K562 (cell line): ENCODE results near the gene SEPTIN1.

Experiments
- CEBPB ChIP-seq: fragments of 450-650 bp; IDR thresholded peaks from 2 replicates; pipeline ENCODE4 v1.6.1; 2016; ENCODE audit warnings: missing genetic modification characterization, missing compliant biosample characterization
- EZH2 ChIP-seq: IDR thresholded peaks from 2 replicates; pipeline ENCODE4 v1.6.1; 2012; ENCODE audit warnings: low read depth, mild to moderate bottlenecking, inconsistent platforms, low read length, borderline replicate concordance
- FOXA3 ChIP-seq, 2 experiments: fragments of 450-650 bp in 1 of 2; sonication (generic) in 1 of 2; formaldehyde crosslinking; IDR thresholded peaks in 1 of 2; conservative IDR thresholded peaks in 1 of 2; 2 replicates each; pipeline versions ENCODE4 v1.4.0 to v1.8.0; 2020 to 2022; ENCODE audit warnings: mild to moderate bottlenecking in 2 of 2, missing genetic modification reagents in 1 of 2
- HDAC6 ChIP-seq: IDR thresholded peaks from 2 replicates; pipeline ENCODE4 v1.6.1; 2012; ENCODE audit warnings: low read depth, mild to moderate bottlenecking, control low read depth, inconsistent platforms, low read length, moderate library complexity
- NRF1 ChIP-seq, 2 experiments: fragments of 450-650 bp; IDR thresholded peaks in 1 of 2; conservative IDR thresholded peaks in 1 of 2; 2 replicates each; pipeline ENCODE4 v1.6.1; 2014; ENCODE audit warnings: mild to moderate bottlenecking in 2 of 2
- RAD51 ChIP-seq: fragments of 450-650 bp; IDR thresholded peaks from 2 replicates; pipeline ENCODE4 v1.7.1; 2016; ENCODE audit warnings: low read depth, mild to moderate bottlenecking, borderline replicate concordance
- TAF1 ChIP-seq: IDR thresholded peaks from 2 replicates; pipeline ENCODE4 v1.6.1; 2011; ENCODE audit warnings: mild to moderate bottlenecking, low read length, moderate library complexity; ENCODE audit not compliant: insufficient read depth, control insufficient read depth, severe bottlenecking; ENCODE audit errors: extremely low read depth
- TAF9B ChIP-seq: fragments of 450-650 bp; IDR thresholded peaks from 2 replicates; pipeline ENCODE4 v1.6.1; 2018; ENCODE audit warnings: mild to moderate bottlenecking; ENCODE audit not compliant: partially characterized antibody
- ZNF384 ChIP-seq: IDR thresholded peaks from 2 replicates; pipeline ENCODE4 v1.6.1; 2012; ENCODE audit warnings: low read depth, low read length, improper control_type of control experiment
- TF ChIP-seq, protein P1 (sequence below), 3 experiments: IDR thresholded peaks in 2 of 3; conservative IDR thresholded peaks in 1 of 3; 2 replicates each; pipeline ENCODE4 v1.5.1; 2011 to 2012; ENCODE audit warnings: low read length in 3 of 3, mild to moderate bottlenecking in 3 of 3, control low read depth in 2 of 3, improper control_type of control experiment in 1 of 3, inconsistent platforms in 1 of 3, low read depth in 1 of 3, mixed read lengths in 1 of 3, moderate library complexity in 1 of 3; ENCODE audit not compliant: insufficient read depth in 2 of 3
- TF ChIP-seq, protein P2 (sequence below): sonication (generic); formaldehyde crosslinking; IDR thresholded peaks from 2 replicates; pipeline ENCODE4 v1.8.0; 2022; ENCODE audit warnings: mild to moderate bottlenecking, low read depth, missing genetic modification reagents

DNA sequence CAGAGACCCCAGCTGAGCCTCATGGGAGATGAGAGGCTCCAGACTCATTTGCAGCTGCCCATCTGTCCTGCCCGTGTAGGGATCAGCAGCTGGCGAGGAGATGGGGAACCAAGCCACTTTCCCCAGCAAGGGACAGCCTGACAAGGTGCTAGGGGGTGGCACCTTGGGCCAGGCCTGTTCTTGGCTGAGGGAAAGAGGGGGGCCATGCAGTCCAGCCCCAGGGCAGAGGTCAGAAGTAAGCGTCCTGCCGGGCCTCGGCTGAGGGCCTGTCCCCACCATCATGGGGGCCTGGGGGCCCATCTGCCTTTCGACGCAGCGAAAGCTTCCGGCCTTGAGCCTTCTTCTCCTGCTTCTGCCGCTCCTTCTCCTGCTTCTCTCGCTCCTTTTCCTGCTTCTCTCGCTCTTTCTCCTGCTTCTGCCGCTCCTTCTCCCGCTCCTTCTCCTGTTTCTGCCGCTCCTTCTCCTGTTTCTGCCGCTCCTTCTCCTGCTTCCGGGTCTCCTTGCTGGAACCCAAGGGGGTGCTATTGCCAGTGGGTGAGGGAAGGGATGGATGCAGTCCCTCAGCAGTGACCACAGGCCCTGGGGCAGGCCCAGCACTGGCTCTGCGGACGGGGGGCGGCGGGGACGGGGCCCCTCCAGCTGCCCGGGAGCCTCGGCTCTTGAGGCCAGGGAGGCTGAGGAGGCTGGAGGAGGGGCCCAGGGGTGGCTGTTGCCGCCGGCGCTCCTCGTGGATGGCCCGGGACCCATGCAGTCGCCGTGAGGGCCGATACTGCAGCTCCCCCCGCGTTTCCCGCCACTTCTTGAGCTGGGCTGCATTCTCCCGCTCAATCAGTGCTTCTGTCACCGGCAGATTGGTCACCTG lies 24.4 kb downstream of the SEPTIN1 start:
- TF ChIP-seq FOXA3 (CRISPR knock-in tag; conservative IDR thresholded peaks at IDR 0.05 in 1 of 2, IDR thresholded peaks at IDR 0.05 in 1 of 2) (no peak), RAD51 (no peak), HDAC6 (no peak), TAF9B (no peak), NRF1 (conservative IDR thresholded peaks at IDR 0.05 in 1 of 2, IDR thresholded peaks at IDR 0.05 in 1 of 2) (no peak), CEBPB (tag) (no peak), TAF1 (no peak), ZNF384 (no peak), EZH2 (no peak)
- TF ChIP-seq, protein P1, sequence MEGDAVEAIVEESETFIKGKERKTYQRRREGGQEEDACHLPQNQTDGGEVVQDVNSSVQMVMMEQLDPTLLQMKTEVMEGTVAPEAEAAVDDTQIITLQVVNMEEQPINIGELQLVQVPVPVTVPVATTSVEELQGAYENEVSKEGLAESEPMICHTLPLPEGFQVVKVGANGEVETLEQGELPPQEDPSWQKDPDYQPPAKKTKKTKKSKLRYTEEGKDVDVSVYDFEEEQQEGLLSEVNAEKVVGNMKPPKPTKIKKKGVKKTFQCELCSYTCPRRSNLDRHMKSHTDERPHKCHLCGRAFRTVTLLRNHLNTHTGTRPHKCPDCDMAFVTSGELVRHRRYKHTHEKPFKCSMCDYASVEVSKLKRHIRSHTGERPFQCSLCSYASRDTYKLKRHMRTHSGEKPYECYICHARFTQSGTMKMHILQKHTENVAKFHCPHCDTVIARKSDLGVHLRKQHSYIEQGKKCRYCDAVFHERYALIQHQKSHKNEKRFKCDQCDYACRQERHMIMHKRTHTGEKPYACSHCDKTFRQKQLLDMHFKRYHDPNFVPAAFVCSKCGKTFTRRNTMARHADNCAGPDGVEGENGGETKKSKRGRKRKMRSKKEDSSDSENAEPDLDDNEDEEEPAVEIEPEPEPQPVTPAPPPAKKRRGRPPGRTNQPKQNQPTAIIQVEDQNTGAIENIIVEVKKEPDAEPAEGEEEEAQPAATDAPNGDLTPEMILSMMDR (IDR thresholded peaks at IDR 0.05 in 2 of 3, conservative IDR thresholded peaks at IDR 0.05 in 1 of 3; ENCODE audit: insufficient read depth in 2 of 3, low read depth in 1 of 3, low read length in 3 of 3), result no peak
- TF ChIP-seq, protein P2, sequence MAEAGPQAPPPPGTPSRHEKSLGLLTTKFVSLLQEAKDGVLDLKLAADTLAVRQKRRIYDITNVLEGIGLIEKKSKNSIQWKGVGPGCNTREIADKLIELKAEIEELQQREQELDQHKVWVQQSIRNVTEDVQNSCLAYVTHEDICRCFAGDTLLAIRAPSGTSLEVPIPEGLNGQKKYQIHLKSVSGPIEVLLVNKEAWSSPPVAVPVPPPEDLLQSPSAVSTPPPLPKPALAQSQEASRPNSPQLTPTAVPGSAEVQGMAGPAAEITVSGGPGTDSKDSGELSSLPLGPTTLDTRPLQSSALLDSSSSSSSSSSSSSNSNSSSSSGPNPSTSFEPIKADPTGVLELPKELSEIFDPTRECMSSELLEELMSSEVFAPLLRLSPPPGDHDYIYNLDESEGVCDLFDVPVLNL (CRISPR knock-in tag), result no peak
